ENCODE data around the gene STAT1.

The STAT1 gene

DNA sequence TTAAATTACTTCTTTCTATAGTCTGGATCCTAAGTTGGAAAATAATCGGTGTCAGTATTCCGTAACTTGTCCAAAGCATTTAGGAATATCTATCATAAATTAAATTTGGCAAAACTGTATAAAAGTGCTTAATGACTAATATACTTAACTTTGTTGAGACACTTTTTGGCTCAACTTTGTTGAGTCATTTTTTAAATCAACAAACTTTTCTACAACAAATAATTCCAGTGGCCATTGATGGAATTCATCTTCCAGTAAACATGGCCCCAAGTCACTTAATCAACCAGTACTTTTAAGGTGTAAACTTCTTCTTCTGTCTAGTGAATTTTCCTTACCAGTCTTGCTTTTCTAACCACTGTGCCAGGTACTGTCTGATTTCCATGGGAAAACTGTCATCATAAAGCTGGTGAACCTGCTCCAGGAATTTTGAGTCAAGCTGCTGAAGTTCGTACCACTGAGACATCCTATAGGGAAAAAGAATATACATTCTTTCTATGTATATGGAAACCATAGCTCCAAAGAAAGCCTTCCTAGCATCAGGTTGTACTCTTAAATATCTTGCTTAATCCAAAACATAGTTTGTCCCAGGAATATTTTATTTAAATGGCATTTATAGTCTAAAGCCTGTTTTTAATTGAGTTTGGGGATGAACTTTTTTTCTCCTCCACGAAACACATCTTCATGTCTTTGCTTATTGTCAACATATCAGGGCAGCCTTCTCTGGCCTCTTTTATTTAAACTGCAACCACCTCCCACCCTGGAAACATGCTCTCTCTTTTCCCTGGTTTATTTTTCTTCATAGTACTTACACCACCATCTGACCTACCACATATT is 4.2 kb downstream of the STAT1 start:
- Histone ChIP-seq H3K4me2 (ENCODE audit: insufficient read depth, low read length) (no peak overlapping the region), H3K4me3 (ENCODE audit: low read depth in 1 of 2, low read length in 2 of 2) (no peak overlapping the region), H2AFZ (ENCODE audit: low read depth, low read length) (no peak overlapping the region), H4K20me1 (ENCODE audit: insufficient read depth, low read length) (no peaks in the 10 kb centered on the region), H3K36me3 (ENCODE audit: insufficient read depth, low read length) (peaks cover 62% of the 10 kb centered on the region), H3K9me3 (ENCODE audit: insufficient read depth, low read length, severe bottlenecking) (no peaks in the 10 kb centered on the region), H3K27ac (ENCODE audit: low read length) (no peak overlapping the region), H3K9ac (ENCODE audit: low read depth, low read length) (no peak overlapping the region), H3K27me3 (ENCODE audit: insufficient read depth, low read length, poor library complexity) (no peaks in the 10 kb centered on the region), H3K4me1 (ENCODE audit: insufficient read depth, low read length) (peaks cover 34% of the 10 kb centered on the region), H3K79me2 (ENCODE audit: insufficient read depth, low read length) (peaks cover 40% of the 10 kb centered on the region)
- DNase-seq (no peak), ATAC-seq (ENCODE audit: insufficient read depth, low read depth) (no peak)
- TF ChIP-seq EZH2 (IDR thresholded peaks at IDR 0.05; ENCODE audit: borderline replicate concordance, low read depth, low read length, severe bottlenecking) (no peak), CTCF (IDR thresholded peaks at IDR 0.05; ENCODE audit: borderline replicate concordance, extremely low read depth, low read length, poor library complexity, severe bottlenecking) (no peak)

- Histone ChIP-seq H3K27me3 (ENCODE audit: insufficient read depth, low read length, poor library complexity) (no peaks in the 10 kb centered on the region), H3K9me3 (ENCODE audit: insufficient read depth, low read length, severe bottlenecking) (no peaks in the 10 kb centered on the region), H2AFZ (ENCODE audit: low read depth, low read length) (no peak overlapping the region), H3K27ac (ENCODE audit: low read length) (no peak overlapping the region), H3K9ac (ENCODE audit: low read depth, low read length) (no peak overlapping the region), H3K79me2 (ENCODE audit: insufficient read depth, low read length) (peaks cover 31% of the 10 kb centered on the region), H4K20me1 (ENCODE audit: insufficient read depth, low read length) (no peaks in the 10 kb centered on the region), H3K4me2 (ENCODE audit: insufficient read depth, low read length) (no peak overlapping the region), H3K36me3 (ENCODE audit: insufficient read depth, low read length) (peaks cover 73% of the 10 kb centered on the region), H3K4me1 (ENCODE audit: insufficient read depth, low read length) (peaks cover 25% of the 10 kb centered on the region), H3K4me3 (ENCODE audit: low read depth in 1 of 2, low read length in 2 of 2) (no peak overlapping the region)
- ATAC-seq (ENCODE audit: insufficient read depth, low read depth) (no peak), DNase-seq (no peak)
- TF ChIP-seq EZH2 (IDR thresholded peaks at IDR 0.05; ENCODE audit: borderline replicate concordance, low read depth, low read length, severe bottlenecking): no peak
- TF ChIP-seq CTCF (IDR thresholded peaks at IDR 0.05; ENCODE audit: borderline replicate concordance, extremely low read depth, low read length, poor library complexity, severe bottlenecking): no peak
These were observed 5.7 kb downstream of the STAT1 start for GRCh38 chr2:191008286-191008685.

- H3K36me3 ChIP-seq (ENCODE audit: insufficient read depth, low read length): peaks cover 84% of the 10 kb centered on the region
- no peaks in the 10 kb centered on the region for H3K27me3 ChIP-seq (ENCODE audit: insufficient read depth, low read length, poor library complexity)
- no peak overlapping the region for H2AFZ ChIP-seq (ENCODE audit: low read depth, low read length)
- H4K20me1 ChIP-seq (ENCODE audit: insufficient read depth, low read length): no peaks in the 10 kb centered on the region
- no peak overlapping the region for H3K4me2 ChIP-seq (ENCODE audit: insufficient read depth, low read length)
- H3K4me3 ChIP-seq (ENCODE audit: low read depth in 1 of 2, low read length in 2 of 2): no peak overlapping the region
- DNase-seq: no peak
- peaks cover 21% of the 10 kb centered on the region for H3K79me2 ChIP-seq (ENCODE audit: insufficient read depth, low read length)
- H3K9ac ChIP-seq (ENCODE audit: low read depth, low read length): no peak overlapping the region
- TF ChIP-seq CTCF (IDR thresholded peaks at IDR 0.05; ENCODE audit: borderline replicate concordance, extremely low read depth, low read length, poor library complexity, severe bottlenecking) (no peak), EZH2 (IDR thresholded peaks at IDR 0.05; ENCODE audit: borderline replicate concordance, low read depth, low read length, severe bottlenecking) (no peak)
- no peak for ATAC-seq (ENCODE audit: insufficient read depth, low read depth)
- H3K4me1 ChIP-seq (ENCODE audit: insufficient read depth, low read length): peaks cover 14% of the 10 kb centered on the region
- H3K9me3 ChIP-seq (ENCODE audit: insufficient read depth, low read length, severe bottlenecking): no peaks in the 10 kb centered on the region
- H3K27ac ChIP-seq (ENCODE audit: low read length): no peak overlapping the region
These were observed 6.8 kb downstream of the STAT1 start for GRCh38 chr2:191006997-191007783.
